Panc1 (cell line): ENCODE results near the gene LLGL2. TPM values are rescaled to one million over a fixed set of nuclear protein-coding genes. Genes with fewer than 3 reads are reported as not detected.
A peak's percentile ranks its signal among the peaks of the same experiment; 100 is the strongest.

Source experiments
- ATAC-seq: fragments of 200-7000 bp; cut with Tn5 transposase; 2 replicates; pipeline ENCODE4 v1.9.1; 2020; ENCODE audit warnings: mild to moderate bottlenecking, moderate library complexity
- BruUV-seq: library from RNA; stranded (reverse); fragments of 400-500 nt; replicated peaks from 2 replicates; lab custom pipeline; 2021; lab: Mats Ljungman, UMichigan
- CTCF ChIA-PET: fragments of 300-600 bp; sonication (Branson Sonifier 250); formaldehyde crosslinking; loops from one replicate; lab custom pipeline; 2022; ENCODE audit warnings: antibody characterized with exemption; lab: Charles Lee
- POLR2A ChIA-PET: fragments of 300-600 bp; sonication (Branson Sonifier 250); formaldehyde crosslinking; loops from one replicate; lab custom pipeline; 2022; ENCODE audit warnings: antibody characterized with exemption; lab: Charles Lee
- DNase-seq: peaks from one replicate; pipeline ENCODE4 v3.0.0-alpha.2; 2010; ENCODE audit warnings: low read depth, low spot score
- H3K27ac ChIP-seq: 2 replicates; pipeline ENCODE4 v1.5.1; 2011; ENCODE audit warnings: mild to moderate bottlenecking, low read length, inconsistent platforms
- H3K27me3 ChIP-seq: fragments of 200-500 bp; sonication (Bioruptor generic); 2 replicates; pipeline ENCODE4 v1.6.0; 2014; ENCODE audit warnings: low read length, inconsistent platforms; ENCODE audit not compliant: control insufficient read depth, insufficient read depth
- H3K36me3 ChIP-seq: fragments of 200-500 bp; sonication (Bioruptor generic); 2 replicates; pipeline ENCODE4 v1.5.1; 2014; ENCODE audit warnings: inconsistent platforms, mild to moderate bottlenecking, low read length, moderate library complexity; ENCODE audit not compliant: control insufficient read depth, insufficient read depth
- H3K4me1 ChIP-seq: 2 replicates; pipeline ENCODE4 v1.5.1; 2011; ENCODE audit warnings: inconsistent platforms, mild to moderate bottlenecking, low read length, moderate library complexity; ENCODE audit not compliant: control insufficient read depth, insufficient read depth
- H3K4me3 ChIP-seq, 2 experiments: 2 replicates each; pipeline ENCODE4 v1.5.1; 2011 to 2012; ENCODE audit warnings: low read depth in 2 of 2, low read length in 2 of 2, mild to moderate bottlenecking in 2 of 2, inconsistent platforms in 1 of 2, moderate library complexity in 1 of 2
- H3K9me3 ChIP-seq: fragments of 200-500 bp; sonication (Bioruptor generic); 2 replicates; pipeline ENCODE4 v1.5.1; 2014; ENCODE audit warnings: low read depth, mild to moderate bottlenecking, inconsistent platforms, low read length, moderate library complexity; ENCODE audit not compliant: control insufficient read depth, insufficient read depth
- CTCF ChIP-seq: fragments of 450-650 bp; IDR thresholded peaks from 2 replicates; pipeline ENCODE4 v1.5.1; 2017; ENCODE audit warnings: mild to moderate bottlenecking
- POLR2AphosphoS5 ChIP-seq: IDR thresholded peaks from 2 replicates; pipeline ENCODE4 v1.6.1; 2012; ENCODE audit warnings: mild to moderate bottlenecking, low read depth, low read length, moderate library complexity
- REST ChIP-seq, 2 experiments: IDR thresholded peaks; 2 replicates each; pipeline ENCODE4 v1.6.1; 2011 to 2012; ENCODE audit warnings: low read depth in 2 of 2, control low read depth in 1 of 2, low read length in 1 of 2, mild to moderate bottlenecking in 1 of 2, moderate library complexity in 1 of 2; ENCODE audit not compliant: insufficient read depth in 1 of 2
- SIN3A ChIP-seq: IDR thresholded peaks from 2 replicates; pipeline ENCODE4 v1.6.1; 2012; ENCODE audit warnings: low read depth, mild to moderate bottlenecking, low read length, moderate library complexity, borderline replicate concordance; ENCODE audit not compliant: insufficient read depth
- TCF7L2 ChIP-seq: IDR thresholded peaks from 2 replicates; pipeline ENCODE4 v1.6.1; 2011; ENCODE audit warnings: mild to moderate bottlenecking, low read depth, low read length, inconsistent platforms
- in situ Hi-C: cut with HindIII; loops from 2 replicates; pipeline ENCODE4 v1.10.0; 2016; ENCODE audit warnings: low sequenced_read_pairs, low pct_unique_long_range_greater_than_20kb
- intact Hi-C: fragments of 100-400 bp; cut with micrococcal nuclease; formaldehyde crosslinking; loops from one replicate; pipeline ENCODE4 v1.10.0; 2022; ENCODE audit not compliant: unreplicated experiment
- total RNA-seq: library from RNA; stranded (reverse); gene quantifications from one replicate; pipeline ENCODE4 v1.2.1, GENCODE V29; 2021; ENCODE audit not compliant: unreplicated experiment

Gene LLGL2
- total RNA-seq, 1 experiment from 2014 or later = 201 TPM

GRCh38 chr17:75487351-75488070, 38.0 kb upstream of the LLGL2 start:
- no peaks in the 10 kb centered on the region for H3K4me1 ChIP-seq
- POLR2A ChIA-PET = no interaction called here
- no peaks in the 10 kb centered on the region for H3K27me3 ChIP-seq

More at GRCh38 chr17:75487351-75488070, 38.0 kb upstream of the LLGL2 start:
- H3K4me3 ChIP-seq = no peak overlapping the region
- ATAC-seq (0 out of 2 replicates have a peak, but pooled peaks have one; percentile 15), DNase-seq (no peak)
- no peaks in the 10 kb centered on the region for H3K36me3 ChIP-seq
- in situ Hi-C loops (no loop called here), intact Hi-C loops (no loop called here)
- H3K27ac ChIP-seq = no peak overlapping the region
- no peaks in the 10 kb centered on the region for H3K9me3 ChIP-seq
- no TSS peak for BruUV-seq
- CTCF ChIA-PET = interaction anchor here (0.6 to 1.1 kb wide), 4 partner anchors 18 to 229 kb away, joined by 3 read pairs; no protein-coding TSS in a partner anchor
- TF ChIP-seq SIN3A (no peak), CTCF (no peak), POLR2AphosphoS5 (no peak), REST (IDR thresholded peaks at IDR 0.05; ENCODE audit: insufficient read depth in 1 of 2, low read depth in 2 of 2, low read length in 1 of 2) (no peak), TCF7L2 (no peak)
